GM18502 (cell line): Measurements from ENCODE around the gene MOV10.
"Not testable (repeated sequence)": the region's sequence is repeated elsewhere in the genome, so short reads cannot be mapped to it uniquely, and the experiment has no call there.

ENCODE experiments used
- ATAC-seq: cut with Tn5 transposase; IDR thresholded peaks from one replicate; pipeline ENCODE4 v1.9.1; 2021; ENCODE audit warnings: mild to moderate bottlenecking; ENCODE audit not compliant: unreplicated experiment, poor library complexity

Gene MOV10

DNA sequence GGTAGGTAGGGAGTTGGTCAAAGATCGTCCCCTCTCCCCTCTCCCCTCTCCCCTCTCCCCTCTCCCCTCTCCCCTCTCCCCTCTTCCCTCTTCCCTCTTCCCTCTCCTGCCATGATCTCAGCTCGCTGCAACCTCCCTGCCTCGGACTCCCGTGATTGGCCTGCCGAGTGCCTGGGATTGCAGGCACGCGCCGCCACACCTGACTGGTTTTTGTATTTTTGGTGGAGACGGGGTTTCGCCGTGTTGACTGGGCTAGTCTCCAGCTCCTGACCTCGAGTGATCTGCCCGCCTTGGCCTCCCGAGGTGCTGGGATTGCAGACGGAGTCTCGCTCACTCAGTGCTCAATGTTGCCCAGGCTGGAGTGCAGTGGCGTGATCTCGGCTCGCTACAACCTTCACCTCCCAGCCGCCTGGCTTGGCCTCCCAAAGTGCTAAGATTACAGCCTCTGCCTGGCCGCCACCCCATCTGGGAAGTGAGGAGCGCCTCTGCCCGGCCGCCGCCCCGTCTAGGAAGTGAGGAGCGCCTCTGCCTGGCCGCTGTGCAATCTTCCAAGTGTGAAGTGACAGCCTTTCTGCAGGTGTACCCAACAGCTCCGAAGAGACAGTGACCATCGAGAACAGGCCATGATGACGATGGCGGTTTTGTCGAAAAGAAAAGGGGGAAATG, 54.0 kb downstream of the MOV10 start:
- ATAC-seq: not testable (repeated sequence)

- ATAC-seq: not testable (repeated sequence)
These were observed 54.6 kb downstream of the MOV10 start for GRCh38 chr1:112729011-112729410.

DNA sequence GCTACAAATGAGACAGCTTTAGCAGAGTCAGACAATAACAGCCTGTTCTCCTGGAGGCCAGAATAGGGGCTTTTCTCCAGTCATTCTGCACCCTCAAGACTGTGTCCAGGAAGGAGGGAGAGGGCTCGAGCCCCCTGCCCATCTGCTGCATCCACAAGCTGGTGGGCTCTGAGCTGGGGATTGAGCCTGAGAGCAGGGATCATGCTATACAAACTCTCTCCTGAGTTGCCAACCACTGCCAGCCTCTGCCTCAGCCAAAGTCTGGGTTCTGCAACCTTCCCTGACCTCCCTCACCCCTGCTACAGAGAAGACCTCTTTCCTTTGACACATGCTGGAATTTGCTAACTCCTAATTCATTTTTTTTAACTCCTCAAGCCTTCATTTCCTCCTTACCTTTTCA, 55.5 kb downstream of the MOV10 start:
- no peak for ATAC-seq

GRCh38 chr1:112731451-112731850, 57.0 kb downstream of the MOV10 start:
- ATAC-seq: no peak

GRCh38 chr1:112735752-112736151, 61.3 kb downstream of the MOV10 start:
- no peak for ATAC-seq

GRCh38 chr1:112737573-112737972, 63.1 kb downstream of the MOV10 start:
- no peak for ATAC-seq

GRCh38 chr1:112743174-112744008, 68.9 kb downstream of the MOV10 start:
- ATAC-seq: no peak

GRCh38 chr1:112744009-112744578, 69.6 kb downstream of the MOV10 start:
- no peak for ATAC-seq

- no peak for ATAC-seq
These were observed 73.9 kb downstream of the MOV10 start for GRCh38 chr1:112748396-112748795.
